Ishikawa (cell line): Measurements from ENCODE around the gene PER2.

ENCODE experiments used
- EP300 ChIP-seq: IDR thresholded peaks from 2 replicates; pipeline ENCODE4 v1.6.1; 2012; ENCODE audit warnings: borderline replicate concordance
- FOXM1 ChIP-seq: IDR thresholded peaks from 2 replicates; pipeline ENCODE4 v1.6.1; 2012; ENCODE audit warnings: low read depth, borderline replicate concordance
- NFIC ChIP-seq: IDR thresholded peaks from 2 replicates; pipeline ENCODE4 v1.6.1; 2012
- TAF1 ChIP-seq: IDR thresholded peaks from 2 replicates; pipeline ENCODE4 v1.6.1; 2012; ENCODE audit warnings: low read depth, mild to moderate bottlenecking
- TCF12 ChIP-seq: IDR thresholded peaks from 2 replicates; pipeline ENCODE4 v1.6.1; 2012; ENCODE audit warnings: low read depth
- TF ChIP-seq, protein P1 (sequence below): IDR thresholded peaks from 2 replicates; pipeline ENCODE4 v1.6.1; 2012
- TF ChIP-seq, protein P2 (sequence below): IDR thresholded peaks from 2 replicates; pipeline ENCODE4 v1.6.1; 2012; ENCODE audit warnings: low read depth, mild to moderate bottlenecking

DNA sequence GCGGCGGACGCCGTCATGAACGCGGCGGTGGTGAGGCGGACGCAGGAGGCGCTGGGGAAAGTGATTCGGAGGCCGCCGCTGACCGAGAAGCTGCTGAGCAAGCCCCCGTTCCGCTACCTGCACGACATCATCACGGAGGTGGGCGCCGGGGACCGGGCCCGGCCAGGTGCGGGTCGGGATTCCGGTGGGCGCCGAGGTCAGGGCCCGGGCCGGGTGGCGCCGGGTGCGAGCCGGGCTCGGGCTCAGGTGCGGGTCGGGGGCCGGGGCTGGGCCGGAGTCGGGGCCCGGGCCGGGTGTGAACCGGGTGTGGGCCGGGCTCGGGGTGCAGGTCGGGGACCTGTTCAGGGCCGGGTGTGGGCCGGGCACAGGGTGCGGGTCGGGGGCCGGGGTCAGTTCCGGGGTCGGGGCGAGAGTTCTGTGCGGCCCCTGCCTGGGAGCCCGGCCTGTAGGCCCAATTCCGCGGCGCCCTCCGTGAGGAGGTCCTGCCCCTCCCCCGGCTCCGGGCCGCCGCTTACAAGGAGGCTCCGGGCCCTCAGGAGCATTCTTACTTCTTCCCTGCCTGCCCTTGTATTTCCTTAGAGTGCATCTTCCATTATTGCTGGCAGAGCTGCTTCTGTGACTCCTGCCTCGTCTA, 32.4 kb upstream of the PER2 start:
- TF ChIP-seq TAF1, result no peak
- TF ChIP-seq, protein P1, sequence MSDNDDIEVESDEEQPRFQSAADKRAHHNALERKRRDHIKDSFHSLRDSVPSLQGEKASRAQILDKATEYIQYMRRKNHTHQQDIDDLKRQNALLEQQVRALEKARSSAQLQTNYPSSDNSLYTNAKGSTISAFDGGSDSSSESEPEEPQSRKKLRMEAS, result no peak
- TF ChIP-seq, protein P2, sequence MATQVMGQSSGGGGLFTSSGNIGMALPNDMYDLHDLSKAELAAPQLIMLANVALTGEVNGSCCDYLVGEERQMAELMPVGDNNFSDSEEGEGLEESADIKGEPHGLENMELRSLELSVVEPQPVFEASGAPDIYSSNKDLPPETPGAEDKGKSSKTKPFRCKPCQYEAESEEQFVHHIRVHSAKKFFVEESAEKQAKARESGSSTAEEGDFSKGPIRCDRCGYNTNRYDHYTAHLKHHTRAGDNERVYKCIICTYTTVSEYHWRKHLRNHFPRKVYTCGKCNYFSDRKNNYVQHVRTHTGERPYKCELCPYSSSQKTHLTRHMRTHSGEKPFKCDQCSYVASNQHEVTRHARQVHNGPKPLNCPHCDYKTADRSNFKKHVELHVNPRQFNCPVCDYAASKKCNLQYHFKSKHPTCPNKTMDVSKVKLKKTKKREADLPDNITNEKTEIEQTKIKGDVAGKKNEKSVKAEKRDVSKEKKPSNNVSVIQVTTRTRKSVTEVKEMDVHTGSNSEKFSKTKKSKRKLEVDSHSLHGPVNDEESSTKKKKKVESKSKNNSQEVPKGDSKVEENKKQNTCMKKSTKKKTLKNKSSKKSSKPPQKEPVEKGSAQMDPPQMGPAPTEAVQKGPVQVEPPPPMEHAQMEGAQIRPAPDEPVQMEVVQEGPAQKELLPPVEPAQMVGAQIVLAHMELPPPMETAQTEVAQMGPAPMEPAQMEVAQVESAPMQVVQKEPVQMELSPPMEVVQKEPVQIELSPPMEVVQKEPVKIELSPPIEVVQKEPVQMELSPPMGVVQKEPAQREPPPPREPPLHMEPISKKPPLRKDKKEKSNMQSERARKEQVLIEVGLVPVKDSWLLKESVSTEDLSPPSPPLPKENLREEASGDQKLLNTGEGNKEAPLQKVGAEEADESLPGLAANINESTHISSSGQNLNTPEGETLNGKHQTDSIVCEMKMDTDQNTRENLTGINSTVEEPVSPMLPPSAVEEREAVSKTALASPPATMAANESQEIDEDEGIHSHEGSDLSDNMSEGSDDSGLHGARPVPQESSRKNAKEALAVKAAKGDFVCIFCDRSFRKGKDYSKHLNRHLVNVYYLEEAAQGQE, result no peak
- TF ChIP-seq FOXM1, result no peak
- TF ChIP-seq NFIC, result no peak
- TF ChIP-seq EP300, result no peak
- TF ChIP-seq TCF12, result no peak
